Endodermal cell (in vitro differentiated cells): ENCODE results near the gene ZNF710. TPM values are rescaled to one million over a fixed set of nuclear protein-coding genes. Genes with fewer than 3 reads are reported as not detected.
"Not testable (repeated sequence)": the region's sequence is repeated elsewhere in the genome, so short reads cannot be mapped to it uniquely, and the experiment has no call there.

Source experiments
- DNase-seq: peaks from one replicate; pipeline ENCODE4 v3.0.0-alpha.2; 2017
- H3K27ac ChIP-seq: 2 replicates; pipeline ENCODE4 v1.5.1; 2013; ENCODE audit warnings: mild to moderate bottlenecking, low read depth, low read length, moderate library complexity
- H3K27me3 ChIP-seq: 2 replicates; pipeline ENCODE4 v1.6.1; 2013; ENCODE audit warnings: mild to moderate bottlenecking, low read length, moderate library complexity; ENCODE audit not compliant: insufficient read depth, control insufficient read depth, poor library complexity, severe bottlenecking
- H3K36me3 ChIP-seq: 2 replicates; pipeline ENCODE4 v1.7.0; 2013; ENCODE audit warnings: mild to moderate bottlenecking, low read length, moderate library complexity; ENCODE audit not compliant: control insufficient read depth, insufficient read depth
- H3K4me1 ChIP-seq: one replicate; pipeline ENCODE4 v1.7.0; 2013; ENCODE audit warnings: low read length; ENCODE audit not compliant: control insufficient read depth, insufficient read depth
- H3K4me3 ChIP-seq: 2 replicates; pipeline ENCODE4 v1.5.1; 2013; ENCODE audit warnings: mild to moderate bottlenecking, low read length, moderate library complexity
- H3K9ac ChIP-seq: 2 replicates; pipeline ENCODE4 v1.6.1; 2013; ENCODE audit warnings: mild to moderate bottlenecking, low read length, moderate library complexity; ENCODE audit not compliant: poor library complexity, severe bottlenecking; ENCODE audit errors: extremely low read depth
- H3K9me3 ChIP-seq: 2 replicates; pipeline ENCODE4 v1.6.1; 2013; ENCODE audit warnings: mild to moderate bottlenecking, low read length, moderate library complexity; ENCODE audit not compliant: control insufficient read depth
- H3K27ac Mint-ChIP-seq: 2 replicates; pipeline ENCODE4 v1.8.0; 2020; ENCODE audit warnings: mixed read lengths
- H3K27me3 Mint-ChIP-seq: 2 replicates; pipeline ENCODE4 v1.8.0; 2021; ENCODE audit warnings: mild to moderate bottlenecking, mixed read lengths; ENCODE audit not compliant: insufficient read depth
- H3K36me3 Mint-ChIP-seq: 2 replicates; pipeline ENCODE4 v1.8.0; 2020; ENCODE audit warnings: low read depth, mixed read lengths
- H3K4me1 Mint-ChIP-seq: 2 replicates; pipeline ENCODE4 v1.8.0; 2020; ENCODE audit warnings: mixed read lengths
- H3K4me3 Mint-ChIP-seq: 2 replicates; pipeline ENCODE4 v1.8.0; 2020; ENCODE audit warnings: mild to moderate bottlenecking, moderate library complexity, mixed read lengths
- H3K9me3 Mint-ChIP-seq: 2 replicates; pipeline ENCODE4 v1.8.0; 2020; ENCODE audit warnings: mild to moderate bottlenecking, mixed read lengths
- CTCF ChIP-seq: fragments of 200-600 bp; sonication (generic); conservative IDR thresholded peaks from 2 replicates; pipeline ENCODE4 v1.5.0; 2021; ENCODE audit warnings: antibody characterized with exemption, mild to moderate bottlenecking
- WGBS, 2 experiments: methylation state at CpG; one replicate each; pipeline versions ENCODE4 v1.1.5 to v1.1.7; 2013; ENCODE audit warnings: missing lambda C conversion rate in 2 of 2, mixed read lengths in 1 of 2; ENCODE audit not compliant: insufficient coverage in 1 of 2, insufficient read length in 1 of 2; 5-methylcytosine and 5-hydroxymethylcytosine counted together
- total RNA-seq, 2 donors: library from RNA; stranded (reverse); fragmentation: NEBNext Ultra II Directional in 1 of 2; extraction: Animal tissue kit (Norgen Biotek cat#: 25700) in 1 of 2; gene quantifications; 2 replicates in 1 of 2; 3 replicates in 1 of 2; pipeline ENCODE4 v1.2.1, GENCODE V29; 2021

Gene ZNF710
- total RNA-seq, 2 donors from 2014 or later, result 31.8 to 39.1 TPM

- Histone ChIP-seq H3K4me3 (no peak overlapping the region), H3K27ac (no peak overlapping the region), H3K9me3 (no peaks in the 10 kb centered on the region), H3K4me1 (peaks cover 8% of the 10 kb centered on the region), H3K36me3 (peaks cover 20% of the 10 kb centered on the region), H3K27me3 (no peaks in the 10 kb centered on the region), H3K9ac (no peak overlapping the region)
- H3K27ac Mint-ChIP-seq, result no peak overlapping the region
- H3K36me3 Mint-ChIP-seq, result peaks cover 23% of the 10 kb centered on the region
- H3K9me3 Mint-ChIP-seq, result no peaks in the 10 kb centered on the region
- WGBS, 2 experiments, result 96% methylated on average over 36 to 55 of the region's 55 CpGs
- H3K4me1 Mint-ChIP-seq, result peaks cover 15% of the 10 kb centered on the region
- no peak for TF ChIP-seq CTCF
- no peak overlapping the region for H3K4me3 Mint-ChIP-seq
- no peaks in the 10 kb centered on the region for H3K27me3 Mint-ChIP-seq
- DNase-seq, result no peak
These were observed 66.2 kb downstream of the ZNF710 start for GRCh38 chr15:90067181-90067952.

GRCh38 chr15:90067953-90068606 lies 67.0 kb downstream of the ZNF710 start:
- no peaks in the 10 kb centered on the region for H3K27me3 Mint-ChIP-seq
- no peak overlapping the region for H3K27ac Mint-ChIP-seq
- peaks cover 26% of the 10 kb centered on the region for H3K36me3 Mint-ChIP-seq
- no peak for TF ChIP-seq CTCF
- H3K9ac ChIP-seq, result no peak overlapping the region
- H3K9me3 Mint-ChIP-seq, result no peaks in the 10 kb centered on the region
- no peak for DNase-seq
- peaks cover 2% of the 10 kb centered on the region for H3K4me1 ChIP-seq
- no peak overlapping the region for H3K4me3 ChIP-seq
- no peaks in the 10 kb centered on the region for H3K27me3 ChIP-seq
- peaks cover 8% of the 10 kb centered on the region for H3K4me1 Mint-ChIP-seq
- WGBS, 2 experiments, result 95 to 98% methylated on average over 32 to 37 of the region's 37 CpGs
- no peak overlapping the region for H3K27ac ChIP-seq
- peaks cover 25% of the 10 kb centered on the region for H3K36me3 ChIP-seq
- H3K4me3 Mint-ChIP-seq, result no peak overlapping the region
- no peaks in the 10 kb centered on the region for H3K9me3 ChIP-seq

- H3K27me3 ChIP-seq, H3K4me1 ChIP-seq, H3K4me1 Mint-ChIP-seq, H3K9me3 Mint-ChIP-seq, H3K27me3 Mint-ChIP-seq, H3K4me3 Mint-ChIP-seq, H3K9ac ChIP-seq, H3K27ac Mint-ChIP-seq, DNase-seq, H3K4me3 ChIP-seq, H3K9me3 ChIP-seq, H3K27ac ChIP-seq: not testable (repeated sequence)
- peaks cover 36% of the 10 kb centered on the region for H3K36me3 Mint-ChIP-seq
- WGBS, 2 experiments, result 92 to 100% methylated on average over 1 to 2 of the region's 2 CpGs
- H3K36me3 ChIP-seq, result peaks cover 43% of the 10 kb centered on the region
These were observed 69.5 kb downstream of the ZNF710 start for GRCh38 chr15:90070623-90071022.
